GM18870 (cell line): ENCODE data around the gene RTL10.
"Not testable (repeated sequence)": the region's sequence is repeated elsewhere in the genome, so short reads cannot be mapped to it uniquely, and the experiment has no call there.

ENCODE experiments used
- ATAC-seq: cut with Tn5 transposase; IDR thresholded peaks from one replicate; pipeline ENCODE4 v1.9.1; 2021; ENCODE audit warnings: moderate library complexity; ENCODE audit not compliant: unreplicated experiment

The RTL10 gene

DNA sequence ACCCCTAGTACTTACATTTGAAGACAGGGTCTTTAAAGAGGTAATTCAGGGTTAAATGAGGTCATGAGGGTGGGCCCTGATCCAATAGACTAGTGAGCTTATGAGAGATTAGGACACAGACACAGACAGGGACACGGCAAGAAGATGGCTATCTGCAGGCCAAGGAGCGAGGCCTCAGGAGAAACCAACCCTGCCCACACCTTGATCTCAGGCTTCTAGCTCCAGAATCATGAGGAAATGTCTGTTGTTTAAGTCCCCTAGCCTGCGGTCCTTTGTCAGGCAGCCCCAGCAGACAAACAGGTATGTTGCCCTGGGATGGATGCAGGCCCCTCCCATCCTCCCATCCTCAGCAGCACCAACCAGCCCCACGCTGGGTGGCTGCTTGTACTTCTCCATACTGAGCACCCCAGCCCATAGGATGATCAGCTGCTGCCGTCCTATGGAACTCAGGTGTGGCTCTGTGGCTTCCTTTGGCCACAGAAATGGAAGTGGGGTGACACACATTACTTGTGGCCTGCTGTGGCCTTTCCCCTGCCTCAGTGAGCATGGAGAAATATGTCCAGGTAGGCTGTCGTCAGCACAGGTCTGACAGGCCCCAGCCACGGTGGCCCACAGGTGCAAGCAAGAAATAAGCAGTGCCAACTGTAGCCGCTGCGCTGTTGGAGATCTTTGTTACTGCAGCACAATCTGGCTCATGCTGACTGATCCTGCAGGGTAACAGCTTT, 7.9 kb downstream of the RTL10 start:
- no peak for ATAC-seq

GRCh38 chr22:19845054-19845722, 9.5 kb downstream of the RTL10 start:
- no peak for ATAC-seq

DNA sequence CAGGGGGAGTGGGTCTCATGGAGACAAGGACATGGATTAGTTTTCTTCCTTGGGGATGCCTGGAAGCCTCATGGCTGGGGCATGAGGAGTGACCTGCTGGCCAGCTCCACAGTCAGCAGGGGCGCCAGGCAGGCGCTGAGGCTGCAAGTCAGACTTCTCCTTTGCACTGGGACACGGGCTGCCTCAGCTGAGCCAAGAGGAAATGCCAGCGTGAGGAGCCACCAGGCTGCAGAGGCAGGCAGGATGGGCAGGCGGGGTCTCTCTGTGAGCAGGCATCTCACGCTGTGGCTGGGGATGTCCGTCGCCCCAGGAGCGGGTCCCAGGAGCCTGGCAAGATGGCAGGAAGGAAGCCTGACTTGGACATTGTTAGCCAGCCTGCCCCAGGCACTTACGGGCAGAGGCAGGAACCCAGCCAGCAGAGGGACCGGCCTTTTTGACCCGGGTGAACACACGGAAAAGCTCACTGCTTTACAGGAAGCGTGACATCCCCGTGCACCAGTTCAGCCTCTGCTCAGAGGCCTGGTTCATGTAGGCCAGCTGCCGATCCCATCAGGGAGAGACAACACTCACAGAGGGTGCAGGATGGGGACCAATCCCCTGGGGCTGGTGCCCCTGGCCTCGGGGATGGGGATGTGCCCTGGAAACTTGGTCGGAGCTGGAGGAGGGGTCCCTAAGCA, 10.2 kb downstream of the RTL10 start:
- ATAC-seq = no peak

DNA sequence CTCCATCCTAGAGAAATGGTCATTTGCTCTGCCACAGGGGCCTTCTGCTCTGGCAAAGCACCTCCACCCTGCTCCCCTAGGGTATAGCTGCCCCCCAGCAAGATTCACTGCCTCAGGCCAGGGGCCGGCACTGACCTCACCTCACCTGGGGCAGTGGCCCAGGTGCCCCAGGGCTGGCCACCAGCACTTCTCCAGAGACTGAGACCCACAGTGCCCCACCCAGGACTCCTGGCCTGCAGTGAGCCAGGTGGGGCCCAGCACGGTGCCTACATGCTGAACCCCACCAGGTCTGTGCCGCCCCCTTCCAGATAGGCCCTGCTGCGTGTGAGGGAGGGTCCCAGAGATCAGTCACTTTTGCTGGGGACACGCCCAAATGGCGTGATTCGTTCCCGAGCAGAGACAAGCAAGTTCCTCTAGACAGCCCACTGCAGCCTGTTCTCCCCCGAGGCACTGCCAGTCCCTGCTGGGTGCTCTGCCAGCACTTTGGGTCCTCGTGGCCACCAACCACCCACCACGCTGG, 10.8 kb downstream of the RTL10 start:
- no peak for ATAC-seq

- ATAC-seq = no peak
Measured at GRCh38 chr22:19843107-19843856, 11.4 kb downstream of the RTL10 start.

GRCh38 chr22:19842393-19843106, 12.1 kb downstream of the RTL10 start:
- no peak for ATAC-seq

DNA sequence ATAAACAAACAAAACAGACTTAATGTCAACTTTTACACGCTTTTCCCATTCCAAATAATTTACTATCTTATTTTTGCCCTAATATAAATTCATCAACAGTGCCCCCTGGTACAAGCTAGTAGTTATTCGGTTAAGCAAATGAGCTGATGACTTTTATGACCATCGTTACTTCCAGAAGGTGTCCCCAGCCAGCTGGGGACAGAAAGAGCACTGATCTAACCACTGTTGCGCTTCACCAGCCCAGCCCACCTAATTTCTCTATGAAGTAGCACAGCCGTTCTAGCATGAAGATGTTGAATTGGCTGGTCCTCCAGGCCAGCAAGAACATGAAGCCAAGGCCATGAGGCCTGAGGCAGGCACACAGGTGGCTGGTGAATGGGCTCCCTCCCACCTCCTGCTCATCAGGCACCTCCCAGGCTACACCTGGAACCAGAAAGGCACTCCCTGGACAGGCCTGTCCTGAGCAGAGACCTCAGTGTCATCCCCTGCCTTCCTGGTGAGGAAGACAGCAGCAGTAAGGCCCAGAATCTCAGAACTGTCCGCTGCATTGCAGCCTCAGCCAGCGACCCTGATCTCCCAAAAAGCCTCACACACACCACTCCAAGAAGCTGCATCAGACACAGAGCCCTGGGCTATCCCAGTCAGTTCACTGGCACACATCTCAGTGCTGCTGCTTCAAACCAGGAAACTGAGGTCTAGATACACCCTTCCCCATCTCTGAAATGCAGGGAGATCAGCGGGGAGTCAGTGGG, 12.9 kb downstream of the RTL10 start:
- no peak for ATAC-seq

DNA sequence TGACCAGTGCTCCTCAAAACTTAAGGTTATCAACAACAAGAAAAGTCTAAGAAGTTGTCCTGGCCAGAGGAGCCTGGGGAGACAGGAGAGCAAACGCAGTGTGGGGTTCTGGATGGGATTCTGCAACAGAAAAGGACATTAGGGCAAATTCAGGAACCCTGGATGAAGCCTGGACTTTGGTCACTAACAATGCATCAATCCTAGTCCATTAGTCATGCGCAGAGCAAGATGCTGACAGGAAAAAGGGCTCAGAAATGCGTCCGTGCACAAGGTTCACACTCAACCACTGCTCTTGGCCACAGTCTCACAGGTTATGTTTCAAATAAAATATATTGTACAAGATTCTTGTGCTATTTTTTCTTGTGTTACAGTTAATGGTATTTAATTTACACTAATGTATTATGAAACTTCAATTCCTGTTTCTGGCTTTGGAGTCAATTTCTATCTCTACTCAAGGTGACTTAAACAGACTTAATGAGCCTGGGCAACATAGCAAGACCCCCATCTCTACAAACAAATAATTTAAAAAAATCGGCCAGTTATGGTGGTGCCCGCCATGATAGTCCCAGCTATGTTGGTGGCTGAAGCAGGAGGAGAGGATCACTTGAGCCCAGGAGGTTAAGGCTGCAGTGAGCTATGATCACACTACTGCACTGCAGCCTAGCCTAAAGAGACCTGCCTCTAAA, 13.6 kb downstream of the RTL10 start:
- no peak for ATAC-seq

DNA sequence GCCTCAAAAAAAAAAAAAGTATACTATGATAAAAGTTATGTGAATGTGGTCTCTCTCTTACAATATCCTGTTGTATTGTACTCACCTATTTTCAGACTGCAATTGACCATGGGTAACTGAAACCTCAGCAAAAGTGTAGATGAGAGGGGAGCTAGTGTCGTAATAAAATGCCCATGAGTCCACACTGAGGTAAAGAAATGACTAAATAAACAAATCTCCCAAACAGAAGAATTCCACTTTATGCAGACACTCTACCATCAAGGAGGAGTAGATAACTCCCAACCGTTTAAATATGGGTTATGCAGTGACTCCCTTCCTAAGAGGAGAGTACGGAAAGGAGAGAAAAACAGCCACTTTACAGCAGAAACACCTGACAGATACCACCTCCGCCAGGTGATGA, 14.6 kb downstream of the RTL10 start:
- ATAC-seq = no peak

DNA sequence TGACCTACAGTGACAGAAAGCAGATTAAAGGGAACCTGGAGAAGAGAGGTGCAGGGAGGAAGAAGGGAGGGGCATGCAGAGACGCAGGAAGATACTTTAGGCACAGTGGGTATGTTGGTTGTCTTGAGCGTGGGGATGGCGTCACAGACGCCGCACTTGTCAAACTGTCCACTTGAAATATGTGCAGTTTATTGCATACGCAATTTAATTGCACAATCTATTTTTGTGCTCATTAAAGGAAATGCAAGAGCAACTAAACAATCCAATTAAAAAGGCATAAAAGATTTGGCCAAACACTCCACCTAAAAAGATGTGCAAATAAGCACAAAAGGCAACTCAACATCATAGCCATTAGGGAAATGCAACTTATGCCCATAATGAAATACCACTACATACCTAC, 16.8 kb downstream of the RTL10 start:
- no peak for ATAC-seq

- ATAC-seq = no peak
Measured at GRCh38 chr22:19836512-19836911, 18.2 kb downstream of the RTL10 start.

DNA sequence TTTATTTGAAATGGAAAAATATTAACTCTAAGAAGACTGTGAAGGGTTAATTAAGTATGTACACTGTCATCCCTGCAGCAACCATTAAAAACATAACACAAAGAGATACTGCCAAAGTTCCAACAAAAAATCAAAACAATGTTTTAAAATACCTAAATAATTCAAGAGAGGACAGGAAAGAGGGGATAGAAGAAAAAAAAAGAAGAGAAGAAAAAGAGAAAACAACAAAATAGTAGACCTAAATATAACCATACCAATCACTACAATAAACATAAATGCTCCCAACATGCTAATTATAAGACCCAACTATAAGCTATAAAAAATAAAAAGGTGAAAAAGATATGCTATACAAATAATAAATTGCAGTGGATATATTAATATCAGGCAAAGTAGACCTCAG, 20.1 kb downstream of the RTL10 start:
- no peak for ATAC-seq

GRCh38 chr22:19833327-19833726, 21.3 kb downstream of the RTL10 start:
- ATAC-seq = not testable (repeated sequence)

DNA sequence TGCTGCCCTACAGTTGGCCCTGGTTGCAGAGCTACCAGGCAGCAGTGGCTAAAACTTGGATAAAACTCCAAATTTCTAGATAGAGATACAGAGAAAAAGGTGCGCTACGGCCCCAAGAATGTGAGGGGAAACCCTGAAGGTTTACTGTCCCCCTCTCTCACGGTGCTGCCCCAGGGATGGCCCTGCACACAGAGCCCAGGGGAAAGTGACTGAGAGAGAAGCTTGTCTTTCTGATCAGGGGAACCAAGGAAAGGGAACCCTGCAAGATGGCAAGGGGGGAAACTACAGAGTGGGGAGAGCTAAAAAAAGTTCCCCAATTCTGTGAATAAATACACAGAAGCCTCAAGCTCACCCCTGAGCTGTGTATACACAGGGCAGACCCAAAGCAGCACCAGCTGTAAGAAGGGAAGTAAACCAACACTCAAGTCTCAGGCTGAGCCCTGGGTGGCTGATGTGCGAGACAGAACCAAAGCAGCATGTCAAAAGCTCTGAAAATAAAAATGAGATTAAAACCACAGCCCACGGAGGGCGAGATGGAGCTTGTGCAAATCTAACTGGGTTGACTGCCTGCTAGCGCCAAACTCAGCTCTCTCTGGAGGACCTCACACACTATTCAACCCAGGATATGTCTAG, 22.1 kb downstream of the RTL10 start:
- ATAC-seq = no peak

DNA sequence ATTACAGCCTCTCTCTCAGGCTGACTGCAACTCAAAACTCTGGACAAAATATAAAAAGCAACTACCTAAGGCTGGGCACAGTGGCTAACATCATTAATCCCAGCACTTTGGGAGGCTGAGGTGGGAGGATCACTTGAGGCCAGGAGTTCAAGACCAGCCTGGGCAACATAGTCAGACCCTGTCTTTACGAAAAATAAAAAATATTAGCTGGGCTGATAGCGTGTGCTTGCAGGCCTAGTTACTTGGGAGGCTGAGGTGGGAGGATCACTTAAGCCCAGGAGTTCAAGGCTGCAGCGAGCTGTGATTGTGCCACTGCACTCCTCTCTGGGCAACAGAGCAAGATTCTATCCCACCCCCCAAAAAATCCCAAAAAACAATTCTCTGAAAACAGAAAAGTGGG, 22.7 kb downstream of the RTL10 start:
- ATAC-seq = not testable (repeated sequence)

DNA sequence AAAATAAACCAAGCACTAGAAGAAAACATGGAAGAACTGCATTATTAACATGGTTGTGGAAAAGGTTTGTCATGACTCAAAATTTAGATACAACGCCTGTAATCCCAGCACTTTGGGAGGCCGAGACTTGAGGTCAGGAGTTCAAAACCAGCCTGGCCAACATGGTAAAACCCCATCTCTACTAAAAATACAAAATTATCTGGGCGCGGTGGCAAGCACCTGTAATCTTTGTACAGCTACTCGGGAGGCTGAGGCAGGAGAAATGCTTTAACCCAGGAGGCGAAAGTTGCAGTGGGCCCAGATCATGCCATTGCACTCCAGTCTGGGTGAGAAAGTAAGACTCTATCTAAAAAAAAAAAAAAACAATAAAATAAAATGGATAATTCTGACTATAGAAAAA, 23.7 kb downstream of the RTL10 start:
- ATAC-seq = no peak

- ATAC-seq = no peak
Measured at GRCh38 chr22:19828035-19828401, 26.7 kb downstream of the RTL10 start.

DNA sequence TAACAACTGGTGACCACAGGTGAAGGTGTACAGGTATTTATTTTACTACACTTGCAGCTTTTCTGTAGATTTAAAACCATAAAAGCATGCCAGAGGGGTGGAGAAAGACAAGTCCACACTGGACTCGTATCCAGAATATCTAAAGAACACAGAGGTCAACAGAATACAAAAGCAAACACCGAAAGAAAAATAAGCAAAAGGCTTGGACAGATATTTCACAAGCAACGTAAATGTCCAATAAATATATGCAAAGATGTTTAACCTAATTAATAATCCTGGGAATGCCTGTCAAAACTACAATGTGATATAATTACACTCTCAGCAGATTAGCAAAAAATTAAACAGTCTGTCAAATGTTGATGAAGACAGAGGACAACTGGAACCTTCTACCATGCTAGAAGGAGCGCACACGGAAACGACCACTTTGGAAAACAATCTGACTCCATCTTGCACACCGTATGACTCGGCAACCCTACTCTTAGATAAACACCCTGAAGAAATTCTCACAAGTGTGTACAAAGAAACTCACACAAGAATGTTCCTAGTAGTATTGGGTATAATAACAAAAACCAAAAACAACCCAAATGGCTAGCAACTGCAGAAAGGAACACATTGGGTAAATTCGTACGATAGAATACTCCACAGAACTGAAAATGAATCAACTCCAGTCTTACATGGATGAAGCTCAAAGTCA, 27.2 kb downstream of the RTL10 start:
- ATAC-seq = no peak
